Measurements from ENCODE around the gene CFAP65. TPM values are rescaled to one million over a fixed set of nuclear protein-coding genes. Genes with fewer than 3 reads are reported as not detected.

Gene CFAP65
- total RNA-seq, 2 donors from 2014 or later: 4.4 TPM; not detected in 1

- WGBS: 64% methylated on average over 7 of the region's 7 CpGs
- H3K9me3 ChIP-seq: no peaks in the 10 kb centered on the region
- no peaks in the 10 kb centered on the region for H3K36me3 ChIP-seq
- H3K4me3 ChIP-seq: no peak overlapping the region
- intact Hi-C loops (cut with DNase I): no loop called here
- DNase-seq (ENCODE audit: low spot score): no peak
- no peak overlapping the region for H3K27ac ChIP-seq
- H3K27me3 ChIP-seq (replicated peaks; ENCODE audit: insufficient read depth): no peaks in the 10 kb centered on the region
- no peaks in the 10 kb centered on the region for H3K4me1 ChIP-seq (replicated peaks)
- no peak for TF ChIP-seq POLR2A (IDR thresholded peaks at IDR 0.05)
- no peak for TF ChIP-seq CTCF (IDR thresholded peaks at IDR 0.05)
- TF ChIP-seq POLR2AphosphoS5 (IDR thresholded peaks at IDR 0.05): no peak
Measured at GRCh38 chr2:219081096-219081495, 39.8 kb upstream of the CFAP65 start.

GRCh38 chr2:219079417-219079816 lies 38.1 kb upstream of the CFAP65 start:
- TF ChIP-seq POLR2A (IDR thresholded peaks at IDR 0.05) (no peak), POLR2AphosphoS5 (IDR thresholded peaks at IDR 0.05) (no peak), CTCF (IDR thresholded peaks at IDR 0.05) (no peak)
- intact Hi-C loops (cut with DNase I): no loop called here

GRCh38 chr2:219078951-219079350 lies 37.6 kb upstream of the CFAP65 start:
- intact Hi-C loops (cut with DNase I): no loop called here
- no peaks in the 10 kb centered on the region for H3K36me3 ChIP-seq
- no peaks in the 10 kb centered on the region for H3K4me1 ChIP-seq (replicated peaks)
- no peak overlapping the region for H3K27ac ChIP-seq
- TF ChIP-seq CTCF (IDR thresholded peaks at IDR 0.05) (no peak), POLR2AphosphoS5 (IDR thresholded peaks at IDR 0.05) (no peak), POLR2A (IDR thresholded peaks at IDR 0.05) (no peak)
- H3K9me3 ChIP-seq: no peaks in the 10 kb centered on the region
- 86% methylated on average over 4 of the region's 4 CpGs for WGBS
- H3K27me3 ChIP-seq (replicated peaks; ENCODE audit: insufficient read depth): no peaks in the 10 kb centered on the region
- no peak overlapping the region for H3K4me3 ChIP-seq
- DNase-seq (ENCODE audit: low spot score): no peak

More at GRCh38 chr2:219079417-219079816, 38.1 kb upstream of the CFAP65 start:
- Histone ChIP-seq H3K9me3 (no peaks in the 10 kb centered on the region), H3K4me3 (no peak overlapping the region), H3K27me3 (replicated peaks; ENCODE audit: insufficient read depth) (no peaks in the 10 kb centered on the region), H3K36me3 (no peaks in the 10 kb centered on the region), H3K4me1 (replicated peaks) (no peaks in the 10 kb centered on the region), H3K27ac (no peak overlapping the region)
- no peak for DNase-seq (ENCODE audit: low spot score)
- 74% methylated on average over 2 of the region's 2 CpGs for WGBS

- no peaks in the 10 kb centered on the region for H3K36me3 ChIP-seq
- intact Hi-C loops (cut with DNase I): no loop called here
- no peaks in the 10 kb centered on the region for H3K4me1 ChIP-seq (replicated peaks)
- no peaks in the 10 kb centered on the region for H3K27me3 ChIP-seq (replicated peaks; ENCODE audit: insufficient read depth)
- DNase-seq (ENCODE audit: low spot score): no peak
- no peak overlapping the region for H3K4me3 ChIP-seq
- H3K27ac ChIP-seq: no peak overlapping the region
- TF ChIP-seq POLR2A (IDR thresholded peaks at IDR 0.05) (no peak), CTCF (IDR thresholded peaks at IDR 0.05) (no peak), POLR2AphosphoS5 (IDR thresholded peaks at IDR 0.05) (no peak)
- H3K9me3 ChIP-seq: no peaks in the 10 kb centered on the region
- WGBS: 87% methylated on average over 3 of the region's 3 CpGs
Measured at GRCh38 chr2:219078126-219078525, 36.8 kb upstream of the CFAP65 start.

GRCh38 chr2:219076253-219076652 lies 34.9 kb upstream of the CFAP65 start:
- WGBS: 94% methylated on average over 3 of the region's 3 CpGs
- H3K36me3 ChIP-seq: no peaks in the 10 kb centered on the region
- no peaks in the 10 kb centered on the region for H3K9me3 ChIP-seq
- no peak overlapping the region for H3K27ac ChIP-seq
- no peak for DNase-seq (ENCODE audit: low spot score)
- intact Hi-C loops (cut with DNase I): no loop called here
- no peak overlapping the region for H3K4me3 ChIP-seq
- H3K4me1 ChIP-seq (replicated peaks): no peaks in the 10 kb centered on the region
- H3K27me3 ChIP-seq (replicated peaks; ENCODE audit: insufficient read depth): no peaks in the 10 kb centered on the region
- TF ChIP-seq POLR2AphosphoS5 (IDR thresholded peaks at IDR 0.05) (no peak), CTCF (IDR thresholded peaks at IDR 0.05) (no peak), POLR2A (IDR thresholded peaks at IDR 0.05) (no peak)
